Lung (tissue), 12 donors: Measurements from ENCODE around the gene CYP2C18. TPM values are rescaled to one million over a fixed set of nuclear protein-coding genes. Genes with fewer than 3 reads are reported as not detected.

Experiments
- ATAC-seq: fragments of 200-7000 bp; cut with Tn5 transposase; one replicate; pipeline ENCODE4 v1.9.1; 2020; ENCODE audit warnings: moderate number of reproducible peaks; ENCODE audit not compliant: insufficient read depth, low FRiP score
- DNase-seq, 3 donors: peaks; one replicate each; pipeline ENCODE4 v3.0.0-alpha.2; 2013 to 2017
- H3K27ac ChIP-seq, 2 donors: one replicate each; pipeline ENCODE4 v1.5.1; 2013; ENCODE audit warnings: mild to moderate bottlenecking in 2 of 2, moderate library complexity in 2 of 2, control low read depth in 1 of 2, inconsistent platforms in 1 of 2, low read depth in 1 of 2, low read length in 1 of 2
- H3K27me3 ChIP-seq, 3 donors: one replicate each; pipeline ENCODE4 v1.5.1; 2013; ENCODE audit warnings: low read length in 2 of 3; ENCODE audit not compliant: control insufficient read depth in 3 of 3, insufficient read depth in 3 of 3
- H3K36me3 ChIP-seq, 4 donors: one replicate each; pipeline ENCODE4 v1.5.1; 2013; ENCODE audit warnings: low read length in 4 of 4, mild to moderate bottlenecking in 1 of 4, moderate library complexity in 1 of 4; ENCODE audit not compliant: control insufficient read depth in 4 of 4, insufficient read depth in 4 of 4
- H3K4me1 ChIP-seq, 5 donors: one replicate each; pipeline ENCODE4 v1.5.1; 2013; ENCODE audit warnings: low read length in 5 of 5, mild to moderate bottlenecking in 2 of 5, moderate library complexity in 1 of 5; ENCODE audit not compliant: control insufficient read depth in 5 of 5, insufficient read depth in 5 of 5
- H3K4me3 ChIP-seq: one replicate; pipeline ENCODE4 v1.5.1; 2013; ENCODE audit warnings: mild to moderate bottlenecking, control low read depth, moderate library complexity
- H3K9ac ChIP-seq, 2 donors: one replicate each; pipeline ENCODE4 v1.5.1; 2013; ENCODE audit warnings: low read length in 2 of 2, control low read depth in 1 of 2; ENCODE audit not compliant: insufficient read depth in 1 of 2
- H3K9me3 ChIP-seq, 4 donors: one replicate each; pipeline ENCODE4 v1.5.1; 2013; ENCODE audit warnings: low read length in 3 of 4, mild to moderate bottlenecking in 1 of 4, moderate library complexity in 1 of 4; ENCODE audit not compliant: control insufficient read depth in 4 of 4, insufficient read depth in 3 of 4
- CTCF ChIP-seq: IDR thresholded peaks from 2 replicates; pipeline ENCODE4 v1.5.1; 2012; ENCODE audit warnings: mild to moderate bottlenecking; ENCODE audit errors: control extremely low read depth, extremely low read depth
- WGBS, 2 donors: extraction: QIAGEN DNeasy Blood & Tissue Kit; methylation state at CpG; one replicate each; pipeline ENCODE4 v1.1.7; 2013; 5-methylcytosine and 5-hydroxymethylcytosine counted together
- polyA plus RNA-seq, 2 donors: library from polyadenylated mRNA; stranded (reverse); fragments of 200-250 nt; gene quantifications; one replicate each; pipeline ENCODE4 v1.2.1, GENCODE V29; 2013
- total RNA-seq, 2 donors: library from RNA; depleted of rRNA in 1 of 2; stranded (reverse); fragments of >200 nt in 1 of 2; gene quantifications; one replicate each; pipeline ENCODE4 v1.2.1, GENCODE V29; 2014 to 2021
- donor health status: control.
- donor health status: control.
- donor health status: Bipolar disorder and iron deficiency.
- donor health status: healthy.
- donor health status: DM: yes; HTN: yes; CAD: no.

Gene CYP2C18
- total and polyA plus RNA-seq, 4 donors: 0.39 to 4.5 (median 1.1) TPM

GRCh38 chr10:94687625-94688248, 4.2 kb downstream of the CYP2C18 start:
- DNase-seq: peak in 2 of 3 donors; percentile 35 to 60
- H3K4me1 ChIP-seq: peaks cover 0 to 3% (median 0%) of the 10 kb centered on the region in 5 donors
- H3K9ac ChIP-seq: no peak overlapping the region
- H3K9me3 ChIP-seq: peaks cover 0 to 8% (median 0%) of the 10 kb centered on the region in 4 donors
- no peak overlapping the region for H3K27ac ChIP-seq
- no peaks in the 10 kb centered on the region for H3K27me3 ChIP-seq
- no peaks in the 10 kb centered on the region for H3K36me3 ChIP-seq
- ATAC-seq: no peak
- no peak for TF ChIP-seq CTCF
- WGBS, 2 donors: 83 to 91% methylated on average over 11 of the region's 11 CpGs
- H3K4me3 ChIP-seq: no peak overlapping the region

- WGBS, 2 donors: 93 to 100% methylated on average over 1 of the region's 1 CpG
- H3K27me3 ChIP-seq: no peaks in the 10 kb centered on the region
- H3K27ac ChIP-seq: no peak overlapping the region
- no peak overlapping the region for H3K9ac ChIP-seq
- no peak overlapping the region for H3K4me3 ChIP-seq
- TF ChIP-seq CTCF: no peak
- H3K4me1 ChIP-seq: no peaks in the 10 kb centered on the region
- no peaks in the 10 kb centered on the region for H3K36me3 ChIP-seq
- DNase-seq (no peak), ATAC-seq (no peak)
- H3K9me3 ChIP-seq: peaks cover 0 to 2% (median 0%) of the 10 kb centered on the region in 4 donors
These were observed 22.6 kb downstream of the CYP2C18 start for GRCh38 chr10:94706089-94706488.

GRCh38 chr10:94710578-94710977, 27.0 kb downstream of the CYP2C18 start:
- H3K9me3 ChIP-seq: no peaks in the 10 kb centered on the region
- no peak overlapping the region for H3K4me3 ChIP-seq
- H3K27me3 ChIP-seq: no peaks in the 10 kb centered on the region
- no peak for TF ChIP-seq CTCF
- no peak overlapping the region for H3K27ac ChIP-seq
- H3K36me3 ChIP-seq: no peaks in the 10 kb centered on the region
- DNase-seq: no peak
- ATAC-seq: no peak
- H3K4me1 ChIP-seq: no peaks in the 10 kb centered on the region
- no peak overlapping the region for H3K9ac ChIP-seq

- H3K4me1 ChIP-seq: no peaks in the 10 kb centered on the region
- no peak for TF ChIP-seq CTCF
- H3K4me3 ChIP-seq: no peak overlapping the region
- H3K9me3 ChIP-seq: no peaks in the 10 kb centered on the region
- H3K27ac ChIP-seq: no peak overlapping the region
- no peaks in the 10 kb centered on the region for H3K36me3 ChIP-seq
- H3K9ac ChIP-seq: no peak overlapping the region
- ATAC-seq: no peak
- no peaks in the 10 kb centered on the region for H3K27me3 ChIP-seq
- DNase-seq: no peak
These were observed 42.3 kb downstream of the CYP2C18 start for GRCh38 chr10:94725871-94726270.
